GM23248 (cell line): ENCODE measurements around the gene MEMO1.
"Not testable (repeated sequence)": the region's sequence is repeated elsewhere in the genome, so short reads cannot be mapped to it uniquely, and the experiment has no call there.

Experiments
- EZH2 ChIP-seq: fragments of 200-600 bp; sonication (generic); IDR thresholded peaks from 2 replicates; pipeline ENCODE4 v1.6.1; 2018; ENCODE audit warnings: antibody characterized with exemption, mild to moderate bottlenecking; ENCODE audit not compliant: insufficient read depth, poor library complexity, severe bottlenecking
- EZH2phosphoT487 ChIP-seq: fragments of 200-600 bp; sonication (generic); IDR thresholded peaks from 2 replicates; pipeline ENCODE4 v1.6.1; 2018; ENCODE audit warnings: antibody characterized with exemption, moderate library complexity, mild to moderate bottlenecking, low read depth; ENCODE audit not compliant: insufficient read depth

DNA sequence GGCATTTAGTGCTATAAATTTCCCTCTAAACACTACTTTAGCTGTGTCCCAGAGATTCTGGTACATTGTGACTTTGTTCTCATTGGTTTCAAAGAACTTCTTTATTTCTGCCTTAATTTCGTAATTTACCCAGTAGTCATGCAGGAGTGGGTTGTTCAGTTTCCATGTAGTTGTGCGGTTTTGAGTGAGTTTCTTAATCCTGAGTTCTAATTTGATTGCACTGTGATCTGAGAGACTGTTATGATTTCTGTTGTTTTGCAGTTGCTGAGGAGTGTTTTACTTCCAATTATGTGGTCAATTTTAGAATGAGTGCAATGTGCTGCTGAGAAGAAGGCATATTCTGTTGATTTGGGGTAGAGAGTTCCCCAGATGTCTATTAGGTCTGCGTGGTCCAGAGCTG is 112.5 kb downstream of the MEMO1 start:
- TF ChIP-seq EZH2, EZH2phosphoT487: not testable (repeated sequence)
